ENCODE data around the gene ADCY3.
"Not testable (repeated sequence)": the region's sequence is repeated elsewhere in the genome, so short reads cannot be mapped to it uniquely, and the experiment has no call there.

- not testable (repeated sequence) for TF ChIP-seq CTCF, POLR2A, EP300 (IDR thresholded peaks at IDR 0.05)
Observed at GRCh38 chr2:24835411-24835810, 84.6 kb downstream of the ADCY3 start.
